Aorta (tissue), 5 donors: ENCODE data around the gene MBOAT7. TPM values are rescaled to one million over a fixed set of nuclear protein-coding genes. Genes with fewer than 3 reads are reported as not detected.
"Not testable (repeated sequence)": the region's sequence is repeated elsewhere in the genome, so short reads cannot be mapped to it uniquely, and the experiment has no call there.

Experiments used
- ATAC-seq: fragments of 200-7000 bp; cut with Tn5 transposase; one replicate; pipeline ENCODE4 v1.9.1; 2022; ENCODE audit warnings: moderate library complexity; ENCODE audit not compliant: low FRiP score
- DNase-seq, 2 donors: peaks; one replicate each; pipeline ENCODE4 v3.0.0-alpha.2; 2020
- H3K27ac ChIP-seq, 2 donors: one replicate each; pipeline ENCODE4 v1.5.1; 2013; ENCODE audit warnings: low read length in 2 of 2, mild to moderate bottlenecking in 2 of 2, moderate library complexity in 2 of 2, control low read depth in 1 of 2, inconsistent platforms in 1 of 2, low read depth in 1 of 2
- H3K27me3 ChIP-seq, 2 donors: one replicate each; pipeline ENCODE4 v1.6.1; 2013; ENCODE audit warnings: control low read depth in 1 of 2, low read length in 1 of 2, mild to moderate bottlenecking in 1 of 2, moderate library complexity in 1 of 2; ENCODE audit not compliant: insufficient read depth in 2 of 2, control insufficient read depth in 1 of 2
- H3K36me3 ChIP-seq, 2 donors: one replicate each; pipeline ENCODE4 v1.6.1; 2013; ENCODE audit warnings: control low read depth in 1 of 2, low read length in 1 of 2, mild to moderate bottlenecking in 1 of 2; ENCODE audit not compliant: insufficient read depth in 2 of 2, control insufficient read depth in 1 of 2
- H3K4me1 ChIP-seq, 2 donors: one replicate each; pipeline ENCODE4 v1.6.1; 2013; ENCODE audit warnings: low read length in 2 of 2, control low read depth in 1 of 2, mild to moderate bottlenecking in 1 of 2, moderate library complexity in 1 of 2; ENCODE audit not compliant: insufficient read depth in 2 of 2, control insufficient read depth in 1 of 2
- H3K4me3 ChIP-seq, 2 donors: one replicate each; pipeline ENCODE4 v1.5.1; 2013; ENCODE audit warnings: low read length in 2 of 2, control low read depth in 1 of 2, mild to moderate bottlenecking in 1 of 2
- H3K9me3 ChIP-seq: one replicate; pipeline ENCODE4 v1.6.1; 2013; ENCODE audit warnings: mild to moderate bottlenecking, low read length; ENCODE audit not compliant: control insufficient read depth
- WGBS, 2 donors: extraction: QIAGEN DNeasy Blood & Tissue Kit; methylation state at CpG; one replicate each; pipeline ENCODE4 v1.1.7; 2013; 5-methylcytosine and 5-hydroxymethylcytosine counted together
- intact Hi-C, 2 donors: fragments of 100-400 bp; cut with DNase I; formaldehyde crosslinking; loops; one replicate each; pipeline versions ENCODE4 v1.14.2 to v1.15.0; 2022
- polyA plus RNA-seq, 2 donors: library from polyadenylated mRNA; stranded (reverse); fragments of 200-250 nt; gene quantifications; one replicate each; pipeline ENCODE4 v1.2.3, GENCODE V29; 2013
- total RNA-seq, 2 donors: library from RNA; stranded (reverse); fragmentation: NEBNext Ultra II Directional; extraction: Animal tissue kit (Norgen Biotek cat#: 25700); gene quantifications; one replicate each; pipeline ENCODE4 v1.2.1, GENCODE V29; 2021
- donor health status: healthy with polysubstance abuse.
- donor health status: Bipolar disorder and iron deficiency.
- donor health status: DM: no; HTN: no; CAD: no.
- donor health status: DM: no; HTN: no; CAD: no.
- donor health status: DM: yes; HTN: yes; CAD: no.

MBOAT7 gene
- total and polyA plus RNA-seq, 4 donors: 11.9 to 40.7 (median 26.7) TPM

GRCh38 chr19:54214217-54214616, 24.8 kb upstream of the MBOAT7 start:
- H3K4me1 ChIP-seq, H3K4me3 ChIP-seq: not testable (repeated sequence)
- 73 to 79% methylated on average over 3 to 5 of the region's 5 CpGs for WGBS, 2 donors

GRCh38 chr19:54211235-54211634, 21.9 kb upstream of the MBOAT7 start:
- H3K27ac ChIP-seq: no peak overlapping the region
- H3K4me3 ChIP-seq: no peak overlapping the region
- H3K27me3 ChIP-seq: no peaks in the 10 kb centered on the region
- intact Hi-C loops: no loop called here
- ATAC-seq: no peak
- peaks cover 0 to 6% of the 10 kb centered on the region in 2 donors for H3K36me3 ChIP-seq
- no peaks in the 10 kb centered on the region for H3K4me1 ChIP-seq
- H3K9me3 ChIP-seq: no peaks in the 10 kb centered on the region
- 90 to 91% methylated on average over 12 of the region's 12 CpGs for WGBS, 2 donors
- peak in 1 of 2 donors; percentile 52 for DNase-seq

More at GRCh38 chr19:54214217-54214616, 24.8 kb upstream of the MBOAT7 start:
- H3K9me3 ChIP-seq, H3K36me3 ChIP-seq, DNase-seq, ATAC-seq, H3K27me3 ChIP-seq, intact Hi-C loops, H3K27ac ChIP-seq: not testable (repeated sequence)

GRCh38 chr19:54209811-54210494, 20.6 kb upstream of the MBOAT7 start:
- Histone ChIP-seq H3K36me3 (peaks cover 0 to 6% of the 10 kb centered on the region in 2 donors), H3K27me3 (no peaks in the 10 kb centered on the region), H3K9me3 (no peaks in the 10 kb centered on the region), H3K4me1 (no peaks in the 10 kb centered on the region), H3K4me3 (no peak overlapping the region), H3K27ac (peak overlapping the region in 1 of 2 donors; percentile 16)
- ATAC-seq: peak; percentile 62
- peak; percentile 92 to 94 for DNase-seq
- intact Hi-C loops: no loop called here
- WGBS, 2 donors: 17 to 23% methylated on average over 10 of the region's 10 CpGs

- H3K4me3 ChIP-seq: no peak overlapping the region
- peak in 1 of 2 donors; percentile 73 for DNase-seq
- H3K27ac ChIP-seq: peak overlapping the region in 1 of 2 donors; percentile 16
- WGBS, 2 donors: 53 to 55% methylated on average over 22 to 24 of the region's 24 CpGs
- peak; percentile 9 for ATAC-seq
- no peaks in the 10 kb centered on the region for H3K9me3 ChIP-seq
- H3K27me3 ChIP-seq: no peaks in the 10 kb centered on the region
- intact Hi-C loops: no loop called here
- peaks cover 0 to 6% of the 10 kb centered on the region in 2 donors for H3K36me3 ChIP-seq
- H3K4me1 ChIP-seq: no peaks in the 10 kb centered on the region
Observed at GRCh38 chr19:54209058-54209810, 19.9 kb upstream of the MBOAT7 start.

GRCh38 chr19:54208784-54209057, 19.3 kb upstream of the MBOAT7 start:
- WGBS, 2 donors: 73 to 76% methylated on average over 8 of the region's 8 CpGs
- Histone ChIP-seq H3K27ac (no peak overlapping the region), H3K4me1 (no peaks in the 10 kb centered on the region), H3K36me3 (peaks cover 0 to 6% of the 10 kb centered on the region in 2 donors), H3K9me3 (no peaks in the 10 kb centered on the region), H3K27me3 (no peaks in the 10 kb centered on the region), H3K4me3 (no peak overlapping the region)
- peak in 1 of 2 donors; percentile 69 for DNase-seq
- intact Hi-C loops: no loop called here
- no peak for ATAC-seq

- Histone ChIP-seq H3K36me3 (peaks cover 0 to 8% of the 10 kb centered on the region in 2 donors), H3K27me3 (no peaks in the 10 kb centered on the region), H3K27ac (no peak overlapping the region), H3K4me3 (no peak overlapping the region), H3K9me3 (no peaks in the 10 kb centered on the region), H3K4me1 (no peaks in the 10 kb centered on the region)
- peak; percentile 78 to 89 for DNase-seq
- peak; percentile 68 for ATAC-seq
- intact Hi-C loops: no loop called here
- WGBS, 2 donors: 67 to 68% methylated on average over 18 of the region's 18 CpGs
Observed at GRCh38 chr19:54207983-54208783, 18.8 kb upstream of the MBOAT7 start.

- peak in 1 of 2 donors; percentile 76 for DNase-seq
- ATAC-seq: no peak
- H3K4me1 ChIP-seq: no peaks in the 10 kb centered on the region
- H3K9me3 ChIP-seq: no peaks in the 10 kb centered on the region
- 54 to 62% methylated on average over 5 of the region's 5 CpGs for WGBS, 2 donors
- intact Hi-C loops: no loop called here
- peaks cover 0 to 9% of the 10 kb centered on the region in 2 donors for H3K36me3 ChIP-seq
- no peak overlapping the region for H3K27ac ChIP-seq
- H3K27me3 ChIP-seq: no peaks in the 10 kb centered on the region
- no peak overlapping the region for H3K4me3 ChIP-seq
Observed at GRCh38 chr19:54207676-54207982, 18.2 kb upstream of the MBOAT7 start.

- DNase-seq: peak in 1 of 2 donors; percentile 65
- H3K36me3 ChIP-seq, H3K9me3 ChIP-seq, H3K4me1 ChIP-seq, ATAC-seq, H3K4me3 ChIP-seq, H3K27ac ChIP-seq, H3K27me3 ChIP-seq, intact Hi-C loops: not testable (repeated sequence)
- 83 to 85% methylated on average over 17 to 23 of the region's 23 CpGs for WGBS, 2 donors
Observed at GRCh38 chr19:54207193-54207592, 17.8 kb upstream of the MBOAT7 start.
